Transverse colon (tissue), 4 donors: ENCODE data around the gene CCDC43. TPM values are rescaled to one million over a fixed set of nuclear protein-coding genes. Genes with fewer than 3 reads are reported as not detected.

Experiments
- DNase-seq: peaks from one replicate; pipeline ENCODE4 v3.0.0-alpha.2; 2019
- H3K27ac ChIP-seq, 4 donors: fragments of 200-600 bp; sonication (generic); 2 replicates each; pipeline ENCODE4 v1.5.1; 2016 to 2018; ENCODE audit warnings: inconsistent platforms in 4 of 4
- H3K27me3 ChIP-seq: fragments of 200-600 bp; sonication (generic); 2 replicates; pipeline ENCODE4 v1.5.1; 2017; ENCODE audit warnings: inconsistent platforms
- H3K36me3 ChIP-seq, 4 donors: fragments of 200-600 bp; sonication (generic); 2 replicates each; pipeline ENCODE4 v1.5.1; 2017 to 2019; ENCODE audit warnings: inconsistent platforms in 4 of 4
- H3K4me1 ChIP-seq, 4 donors: fragments of 200-600 bp; sonication (generic); 2 replicates each; pipeline ENCODE4 v1.5.1; 2017 to 2020; ENCODE audit warnings: inconsistent platforms in 4 of 4
- H3K4me3 ChIP-seq, 4 donors: fragments of 200-600 bp; sonication (generic); 1 replicate in 1 of 4; 2 replicates in 3 of 4; pipeline versions ENCODE4 v1.5.1 to v1.6.1; 2017 to 2019; ENCODE audit warnings: inconsistent platforms in 4 of 4
- H3K9me3 ChIP-seq, 2 donors: fragments of 200-600 bp; sonication (generic); 2 replicates each; pipeline ENCODE4 v1.5.1; 2017 to 2019; ENCODE audit warnings: inconsistent platforms in 2 of 2
- CTCF ChIP-seq, 5 experiments: fragments of 200-600 bp in 3 of 5; fragments of 450-650 bp in 2 of 5; sonication (generic) in 3 of 5; IDR thresholded peaks; 1 replicate in 2 of 5; 2 replicates in 3 of 5; pipeline ENCODE4 v1.5.1; 2016 to 2017; ENCODE audit warnings: antibody characterized with exemption in 5 of 5, inconsistent platforms in 3 of 5, mild to moderate bottlenecking in 2 of 5, moderate library complexity in 1 of 5
- EP300 ChIP-seq: sonication (generic); formaldehyde crosslinking; IDR thresholded peaks from one replicate; pipeline ENCODE4 v1.6.1; 2017; ENCODE audit warnings: antibody characterized with exemption, low read depth
- POLR2A ChIP-seq: fragments of 450-650 bp; IDR thresholded peaks from one replicate; pipeline ENCODE4 v1.6.1; 2016; ENCODE audit warnings: antibody characterized with exemption, mild to moderate bottlenecking, moderate library complexity
- POLR2AphosphoS5 ChIP-seq, 3 donors: sonication (generic); formaldehyde crosslinking; IDR thresholded peaks; one replicate each; pipeline ENCODE4 v1.6.1; 2016; ENCODE audit warnings: antibody characterized with exemption in 3 of 3
- WGBS, 2 donors: methylation state at CpG; one replicate each; pipeline ENCODE4 v1.1.5; 2018; ENCODE audit warnings: low coverage in 1 of 2; 5-methylcytosine and 5-hydroxymethylcytosine counted together
- in situ Hi-C, 4 donors: fragments of 200-750 bp; cut with MboI; loops; one replicate each; pipeline versions ENCODE4 v1.15.0 to v1.15.1; 2017; ENCODE audit warnings: low sequenced_read_pairs in 3 of 4, low pct_ligation_motif_present in 1 of 4, low pct_unique_long_range_greater_than_20kb in 1 of 4
- intact Hi-C: fragments of 100-400 bp; cut with DNase I; formaldehyde crosslinking; loops from one replicate; pipeline ENCODE4 v1.15.1; 2023; ENCODE audit warnings: low total_unique reads
- small RNA-seq, 4 donors: library from RNA; depleted of rRNA; stranded (forward); fragments of <200 nt; gene quantifications; one replicate each; pipeline ENCODE3, GENCODE V24; 2016
- total RNA-seq, 4 donors: library from RNA; depleted of rRNA; stranded (reverse); fragments of >200 nt; gene quantifications; one replicate each; pipeline ENCODE4 v1.1.0, GENCODE V29; 2016

The CCDC43 gene
- total RNA-seq, 4 donors from 2014 or later: 2.0 to 16.1 (median 13.8) TPM

- H3K36me3 ChIP-seq: no peaks in the 10 kb centered on the region
- DNase-seq: no peak
- TF ChIP-seq EP300 (no peak), CTCF (IDR thresholded peaks at IDR 0.05) (no peak), POLR2A (no peak), POLR2AphosphoS5 (IDR thresholded peaks at IDR 0.05) (no peak)
- no peak overlapping the region for H3K27ac ChIP-seq
- no peaks in the 10 kb centered on the region for H3K27me3 ChIP-seq
- intact Hi-C loops (no loop called here), in situ Hi-C loops (loop anchor here in 3 of 4 donors (25.0 kb wide), 1 partner anchor 92 kb away; no protein-coding TSS in a partner anchor)
- no peaks in the 10 kb centered on the region for H3K4me1 ChIP-seq
- WGBS, 2 donors: 89% methylated on average over 13 of the region's 13 CpGs; no CpG with 5 or more reads in 1 of the 2 donors
- no peak overlapping the region for H3K4me3 ChIP-seq
- H3K9me3 ChIP-seq: no peaks in the 10 kb centered on the region
Observed at GRCh38 chr17:44629314-44629713, 60.3 kb downstream of the CCDC43 start.

DNA sequence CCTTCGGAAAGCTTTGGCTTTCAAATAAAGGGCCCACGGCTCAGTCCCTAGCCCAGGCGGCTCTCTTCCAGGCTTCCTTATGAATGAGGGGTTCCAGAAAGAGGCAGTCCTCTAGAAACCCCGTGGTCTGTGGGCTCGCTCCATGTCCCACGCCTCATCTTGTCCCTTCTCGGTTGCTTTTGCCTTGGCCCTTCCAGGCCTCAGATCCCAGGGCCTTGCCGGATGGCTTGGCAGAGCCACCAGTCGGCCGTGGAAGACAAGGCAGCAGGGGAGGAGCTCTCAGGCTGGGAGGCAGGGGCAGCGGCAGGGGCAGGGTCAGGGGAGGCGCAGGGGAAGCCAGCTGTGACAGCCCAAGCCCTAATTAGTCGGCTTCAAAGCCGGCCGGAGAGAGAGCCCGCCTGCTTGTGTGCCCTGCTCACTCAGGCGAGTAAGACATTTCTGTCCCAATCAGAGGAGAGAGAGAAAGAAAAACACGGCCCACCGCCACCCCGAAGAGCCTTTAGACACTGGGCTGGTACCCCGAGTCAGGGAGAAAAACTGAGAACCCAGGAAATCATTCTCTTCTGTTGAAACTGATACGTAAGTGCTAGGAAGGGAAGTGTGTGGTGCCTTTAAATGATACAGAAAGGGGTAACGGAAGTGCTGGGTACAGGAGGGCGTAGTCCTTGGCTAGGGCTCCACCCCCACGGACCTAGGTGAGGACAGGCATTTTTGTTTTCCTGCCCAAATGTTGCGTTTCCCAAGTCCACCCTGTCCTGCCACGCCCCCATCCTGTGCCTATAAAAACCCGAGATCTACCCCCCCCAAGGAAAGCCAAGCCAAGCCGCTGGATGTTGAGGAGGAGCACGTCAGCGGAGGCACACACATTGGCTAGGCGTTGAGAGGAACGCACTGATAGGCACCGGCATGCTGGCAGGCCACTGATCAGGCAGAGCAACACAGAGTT is 61.1 kb downstream of the CCDC43 start:
- H3K36me3 ChIP-seq: no peaks in the 10 kb centered on the region
- H3K4me1 ChIP-seq: no peaks in the 10 kb centered on the region
- DNase-seq: no peak
- intact Hi-C loops: no loop called here
- TF ChIP-seq CTCF (IDR thresholded peaks at IDR 0.05) (no peak), EP300 (no peak), POLR2A (no peak), POLR2AphosphoS5 (IDR thresholded peaks at IDR 0.05) (no peak)
- no peak overlapping the region for H3K4me3 ChIP-seq
- no peaks in the 10 kb centered on the region for H3K9me3 ChIP-seq
- H3K27ac ChIP-seq: no peak overlapping the region
- in situ Hi-C loops: loop anchor here in 3 of 4 donors (25.0 kb wide), 1 partner anchor 91 kb away; no protein-coding TSS in a partner anchor
- 13 to 73% methylated on average over 6 to 34 of the region's 34 CpGs for WGBS, 2 donors
- no peaks in the 10 kb centered on the region for H3K27me3 ChIP-seq

DNA sequence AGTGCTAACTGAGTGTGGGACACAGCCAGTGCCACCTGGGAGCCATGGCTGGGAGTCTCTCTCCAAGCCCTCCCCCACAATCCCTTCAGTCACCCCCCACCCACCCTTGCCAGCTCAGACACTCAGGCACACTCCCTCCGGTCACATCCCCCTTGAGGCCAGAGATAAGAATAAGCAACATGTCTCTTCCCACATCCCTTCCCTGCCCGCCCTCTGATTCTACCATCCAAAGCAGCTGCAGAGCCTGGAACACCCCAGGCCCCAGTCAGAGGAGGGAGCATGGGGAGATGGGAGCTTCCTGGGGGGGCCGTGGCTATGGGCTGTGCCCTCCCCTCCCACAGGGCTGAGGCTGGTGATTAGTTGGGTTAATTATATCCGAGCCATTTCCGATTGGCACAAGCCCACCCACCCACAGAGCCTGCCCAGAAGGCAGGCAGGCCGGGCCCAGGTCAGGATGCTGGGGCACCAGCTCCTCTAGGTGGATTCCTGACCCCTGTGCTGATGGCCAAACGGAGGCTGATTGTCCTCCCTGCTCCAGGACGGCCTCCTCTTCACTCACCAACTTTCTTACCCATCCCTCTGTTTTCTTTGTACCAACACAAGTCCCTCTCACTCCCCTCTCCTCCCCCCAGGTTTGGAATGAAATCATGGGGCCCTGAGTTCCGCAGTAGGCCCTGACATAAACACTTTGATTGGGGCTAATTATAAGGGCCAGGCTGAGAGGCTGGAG is 61.9 kb downstream of the CCDC43 start:
- 70 to 85% methylated on average over 2 to 9 of the region's 9 CpGs for WGBS, 2 donors
- no peaks in the 10 kb centered on the region for H3K27me3 ChIP-seq
- no peaks in the 10 kb centered on the region for H3K36me3 ChIP-seq
- no peaks in the 10 kb centered on the region for H3K9me3 ChIP-seq
- no peak overlapping the region for H3K4me3 ChIP-seq
- TF ChIP-seq EP300 (no peak), CTCF (IDR thresholded peaks at IDR 0.05) (no peak), POLR2A (no peak), POLR2AphosphoS5 (IDR thresholded peaks at IDR 0.05) (no peak)
- H3K4me1 ChIP-seq: no peaks in the 10 kb centered on the region
- no peak overlapping the region for H3K27ac ChIP-seq
- in situ Hi-C loops (loop anchor here in 3 of 4 donors (25.0 kb wide), 1 partner anchor 90 kb away; no protein-coding TSS in a partner anchor), intact Hi-C loops (no loop called here)
- DNase-seq: no peak

Small RNA genes within 50 kb of the gene (small RNA-seq; reads per million reads assigned to genes)
- gene RN7SL819P (0 reads per million in 4 donors), gene SMCO4P1 (0 reads per million in 4 donors)

Other genes starting within 250 kb of the CCDC43 start
- gene GPATCH8, start 186.4 kb downstream of the CCDC43 start, total RNA-seq: 10 to 100 TPM; 14.5 to 53.1 (median 31.2) TPM
- gene FZD2, start 132.3 kb downstream of the CCDC43 start, total RNA-seq: 1 to 10 TPM in 1 of 4 donors, under 1 TPM in 1, not detected in 2; 0.41 to 1.3 TPM
- not detected for gene MEIOC, start 33.3 kb downstream of the CCDC43 start, total RNA-seq
- gene DBF4B, start 18.9 kb upstream of the CCDC43 start, total RNA-seq: 1 to 10 TPM; 1.5 to 3.5 (median 2.5) TPM
- gene ADAM11, start 69.2 kb upstream of the CCDC43 start, total RNA-seq: 1 to 10 TPM in 1 of 4 donors, under 1 TPM in 3; 0.37 to 2.0 (median 0.72) TPM
- 10 to 100 TPM; 12.0 to 18.7 (median 14.7) TPM for gene GJC1, start 140.5 kb upstream of the CCDC43 start, total RNA-seq
- under 1 TPM in 1 of 4 donors, not detected in 3; 0.96 TPM for gene HIGD1B, start 158.1 kb upstream of the CCDC43 start, total RNA-seq
- gene EFTUD2, start 209.7 kb upstream of the CCDC43 start, total RNA-seq: 100 to 1,000 TPM in 1 of 4 donors, 10 to 100 TPM in 3; 37.4 to 136 (median 65.4) TPM
- under 1 TPM in 1 of 4 donors, not detected in 3; 0.68 TPM for gene GFAP, start 225.7 kb upstream of the CCDC43 start, total RNA-seq